ENCODE results near the gene GID8.

DNA sequence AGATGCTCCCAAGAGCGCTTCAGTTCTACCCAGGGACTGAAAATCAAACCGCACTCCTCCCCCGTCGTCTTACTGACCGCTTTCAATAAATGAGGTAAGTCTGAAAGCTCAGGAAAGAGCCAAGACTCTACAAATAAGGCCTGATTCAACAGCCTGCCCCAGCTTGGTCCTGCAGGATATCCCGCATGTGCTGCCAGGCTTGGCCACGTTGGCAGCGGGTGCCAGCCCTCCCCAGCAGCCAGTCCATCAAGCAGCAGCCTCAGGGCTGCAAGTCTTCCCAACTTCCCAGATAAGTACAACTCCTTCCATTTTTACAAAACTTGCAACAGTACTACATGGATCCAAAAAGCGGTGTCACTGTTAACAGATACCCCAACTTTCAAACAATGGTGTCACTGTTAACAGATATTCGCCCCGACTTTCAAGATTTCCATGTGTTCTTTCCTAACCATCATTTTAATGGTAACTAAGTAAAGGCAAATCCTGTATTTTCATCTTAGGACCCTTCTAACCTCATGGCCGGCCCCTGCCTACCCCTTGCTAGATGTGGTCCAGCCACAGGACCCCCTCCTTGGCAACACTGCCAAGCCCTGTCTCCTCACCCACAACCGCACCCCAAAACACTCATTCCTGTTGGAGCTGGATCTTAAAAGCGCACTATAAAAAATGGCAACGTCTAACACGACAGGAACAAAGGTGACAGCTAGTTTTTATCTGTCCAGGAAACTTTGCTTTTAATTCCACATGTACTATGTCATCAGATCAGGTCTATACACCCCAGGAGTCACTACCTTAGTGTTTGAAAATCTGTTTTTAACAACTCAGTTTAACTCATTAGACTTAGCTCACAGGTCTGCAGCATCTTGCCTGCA, 39.6 kb upstream of the GID8 start:
- TF ChIP-seq, protein P1, sequence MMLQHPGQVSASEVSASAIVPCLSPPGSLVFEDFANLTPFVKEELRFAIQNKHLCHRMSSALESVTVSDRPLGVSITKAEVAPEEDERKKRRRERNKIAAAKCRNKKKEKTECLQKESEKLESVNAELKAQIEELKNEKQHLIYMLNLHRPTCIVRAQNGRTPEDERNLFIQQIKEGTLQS (IDR thresholded peaks at IDR 0.05): no peak
- TF ChIP-seq, protein P2, sequence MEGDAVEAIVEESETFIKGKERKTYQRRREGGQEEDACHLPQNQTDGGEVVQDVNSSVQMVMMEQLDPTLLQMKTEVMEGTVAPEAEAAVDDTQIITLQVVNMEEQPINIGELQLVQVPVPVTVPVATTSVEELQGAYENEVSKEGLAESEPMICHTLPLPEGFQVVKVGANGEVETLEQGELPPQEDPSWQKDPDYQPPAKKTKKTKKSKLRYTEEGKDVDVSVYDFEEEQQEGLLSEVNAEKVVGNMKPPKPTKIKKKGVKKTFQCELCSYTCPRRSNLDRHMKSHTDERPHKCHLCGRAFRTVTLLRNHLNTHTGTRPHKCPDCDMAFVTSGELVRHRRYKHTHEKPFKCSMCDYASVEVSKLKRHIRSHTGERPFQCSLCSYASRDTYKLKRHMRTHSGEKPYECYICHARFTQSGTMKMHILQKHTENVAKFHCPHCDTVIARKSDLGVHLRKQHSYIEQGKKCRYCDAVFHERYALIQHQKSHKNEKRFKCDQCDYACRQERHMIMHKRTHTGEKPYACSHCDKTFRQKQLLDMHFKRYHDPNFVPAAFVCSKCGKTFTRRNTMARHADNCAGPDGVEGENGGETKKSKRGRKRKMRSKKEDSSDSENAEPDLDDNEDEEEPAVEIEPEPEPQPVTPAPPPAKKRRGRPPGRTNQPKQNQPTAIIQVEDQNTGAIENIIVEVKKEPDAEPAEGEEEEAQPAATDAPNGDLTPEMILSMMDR (IDR thresholded peaks at IDR 0.05 in 2 of 3, conservative IDR thresholded peaks at IDR 0.05 in 1 of 3; ENCODE audit: borderline replicate concordance in 1 of 3, insufficient read depth in 1 of 3, low read depth in 2 of 3, low read length in 2 of 3): no peak
- TF ChIP-seq, protein P3, sequence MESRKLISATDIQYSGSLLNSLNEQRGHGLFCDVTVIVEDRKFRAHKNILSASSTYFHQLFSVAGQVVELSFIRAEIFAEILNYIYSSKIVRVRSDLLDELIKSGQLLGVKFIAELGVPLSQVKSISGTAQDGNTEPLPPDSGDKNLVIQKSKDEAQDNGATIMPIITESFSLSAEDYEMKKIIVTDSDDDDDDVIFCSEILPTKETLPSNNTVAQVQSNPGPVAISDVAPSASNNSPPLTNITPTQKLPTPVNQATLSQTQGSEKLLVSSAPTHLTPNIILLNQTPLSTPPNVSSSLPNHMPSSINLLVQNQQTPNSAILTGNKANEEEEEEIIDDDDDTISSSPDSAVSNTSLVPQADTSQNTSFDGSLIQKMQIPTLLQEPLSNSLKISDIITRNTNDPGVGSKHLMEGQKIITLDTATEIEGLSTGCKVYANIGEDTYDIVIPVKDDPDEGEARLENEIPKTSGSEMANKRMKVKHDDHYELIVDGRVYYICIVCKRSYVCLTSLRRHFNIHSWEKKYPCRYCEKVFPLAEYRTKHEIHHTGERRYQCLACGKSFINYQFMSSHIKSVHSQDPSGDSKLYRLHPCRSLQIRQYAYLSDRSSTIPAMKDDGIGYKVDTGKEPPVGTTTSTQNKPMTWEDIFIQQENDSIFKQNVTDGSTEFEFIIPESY (IDR thresholded peaks at IDR 0.05; ENCODE audit: extremely low read depth, insufficient replicate concordance, low read length): no peak
- TF ChIP-seq POLR2A (IDR thresholded peaks at IDR 0.05; ENCODE audit: borderline replicate concordance, extremely low read depth, insufficient read depth, insufficient read length) (no peak), EZH2 (IDR thresholded peaks at IDR 0.05) (no peak), JUND (IDR thresholded peaks at IDR 0.05) (no peak), SRF (IDR thresholded peaks at IDR 0.05; ENCODE audit: low read depth) (no peak), RAD21 (IDR thresholded peaks at IDR 0.05; ENCODE audit: low read depth) (no peak), SP1 (IDR thresholded peaks at IDR 0.05; ENCODE audit: low read depth) (no peak), TCF7L2 (IDR thresholded peaks at IDR 0.05; ENCODE audit: borderline replicate concordance, extremely low read depth, insufficient read depth, insufficient read length) (no peak), SIN3A (IDR thresholded peaks at IDR 0.05; ENCODE audit: low read depth) (no peak), CEBPB (IDR thresholded peaks at IDR 0.05; ENCODE audit: low read depth) (no peak), EZH2phosphoT487 (IDR thresholded peaks at IDR 0.05; ENCODE audit: borderline replicate concordance) (no peak)
